ENCODE results near the gene SS18L1.

SS18L1 gene

GRCh38 chr20:62215991-62216635, 72.5 kb downstream of the SS18L1 start:
- no peak for DNase-seq

- DNase-seq, result no peak
Measured at GRCh38 chr20:62216636-62217566, 73.3 kb downstream of the SS18L1 start.

- DNase-seq, result no peak
Measured at GRCh38 chr20:62217913-62218773, 74.6 kb downstream of the SS18L1 start.

GRCh38 chr20:62219101-62219991, 75.8 kb downstream of the SS18L1 start:
- no peak for DNase-seq

GRCh38 chr20:62219992-62220665, 76.6 kb downstream of the SS18L1 start, which contains the start of gene HRH3:
Gene HRH3, minus strand, starts transcription at chr20:62220278. Its CDS starts 308 bp downstream, at chr20:62219970.
- no peak for DNase-seq

GRCh38 chr20:62220666-62221568, 77.3 kb downstream of the SS18L1 start:
- DNase-seq, result no peak

- no peak for DNase-seq
Measured at GRCh38 chr20:62222266-62222850, 78.8 kb downstream of the SS18L1 start.

- no peak for DNase-seq
Measured at GRCh38 chr20:62222972-62223371, 79.4 kb downstream of the SS18L1 start.

GRCh38 chr20:62223571-62223970, 80.0 kb downstream of the SS18L1 start:
- DNase-seq, result no peak

- no peak for DNase-seq
Measured at GRCh38 chr20:62224113-62224855, 80.7 kb downstream of the SS18L1 start.

- no peak for DNase-seq
Measured at GRCh38 chr20:62225026-62225425, 81.5 kb downstream of the SS18L1 start.

- no peak for DNase-seq
Measured at GRCh38 chr20:62225820-62226635, 82.5 kb downstream of the SS18L1 start.

- no peak for DNase-seq
Measured at GRCh38 chr20:62226707-62227590, 83.4 kb downstream of the SS18L1 start.

GRCh38 chr20:62227591-62227976, 84.0 kb downstream of the SS18L1 start:
- DNase-seq, result no peak

GRCh38 chr20:62227977-62228958, 84.7 kb downstream of the SS18L1 start:
- DNase-seq, result no peak

- DNase-seq, result no peak
Measured at GRCh38 chr20:62228982-62229545, 85.5 kb downstream of the SS18L1 start.

Measured in NCI-H2107 (cell line).